Bronchial epithelial cell (primary cell): ENCODE results near the gene COG6. TPM values are rescaled to one million over a fixed set of nuclear protein-coding genes. Genes with fewer than 3 reads are reported as not detected.

Experiments used
- DNase-seq: peaks from one replicate; pipeline ENCODE4 v3.0.0-alpha.2; 2010; ENCODE audit warnings: low read depth
- FAIRE-seq: peaks from 2 replicates; lab custom pipeline; 2011; peaks lifted over from hg19 to GRCh38; lab: Jason Lieb, UNC
- H3K27me3 ChIP-seq: 2 replicates; pipeline ENCODE4 v1.5.1; 2011; ENCODE audit warnings: low read length; ENCODE audit not compliant: control insufficient read depth, insufficient read depth
- H3K36me3 ChIP-seq: 2 replicates; pipeline ENCODE4 v1.5.1; 2011; ENCODE audit warnings: low read length; ENCODE audit not compliant: control insufficient read depth, insufficient read depth
- H3K4me3 ChIP-seq: 2 replicates; pipeline ENCODE4 v1.5.1; 2011; ENCODE audit warnings: mild to moderate bottlenecking, low read depth, low read length, control low read depth
- CTCF ChIP-seq: IDR thresholded peaks from 2 replicates; pipeline ENCODE4 v1.5.1; 2011; ENCODE audit warnings: mild to moderate bottlenecking, moderate library complexity, low read length, control low read depth, inconsistent platforms; ENCODE audit not compliant: insufficient read depth, severe bottlenecking
- total RNA-seq: library from RNA; depleted of rRNA; stranded (reverse); fragments of >200 nt; gene quantifications from 2 replicates; pipeline ENCODE4 v1.2.1, GENCODE V29; 2014

COG6 gene
- total RNA-seq, 1 donor from 2014 or later, result 24.0 TPM

- no peak for TF ChIP-seq CTCF
- FAIRE-seq (no peak), DNase-seq (no peak)
- Histone ChIP-seq H3K27me3 (no peaks in the 10 kb centered on the region), H3K36me3 (no peaks in the 10 kb centered on the region), H3K4me3 (no peak overlapping the region)
Measured at GRCh38 chr13:39737047-39737446, 81.6 kb downstream of the COG6 start.

DNA sequence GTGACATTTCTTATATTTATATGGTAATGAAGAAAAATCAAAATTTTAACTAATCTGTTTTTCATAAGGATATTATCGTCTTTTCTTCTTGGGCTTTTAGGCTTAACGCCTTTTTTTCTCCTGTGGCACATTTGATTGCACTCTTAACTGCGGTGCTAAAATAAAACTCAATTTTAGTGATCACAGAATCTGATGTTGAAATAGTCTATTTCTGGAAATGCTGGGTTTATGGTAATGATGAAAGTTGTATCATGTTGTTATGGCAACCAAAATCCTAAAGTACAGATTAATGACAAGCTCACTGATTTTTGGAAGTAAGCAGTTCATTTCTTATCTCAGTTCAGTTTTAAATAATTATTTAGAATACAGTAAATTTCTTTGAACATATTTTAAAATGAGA, 85.3 kb downstream of the COG6 start:
- no peak for TF ChIP-seq CTCF
- Histone ChIP-seq H3K27me3 (no peaks in the 10 kb centered on the region), H3K36me3 (no peaks in the 10 kb centered on the region), H3K4me3 (no peak overlapping the region)
- DNase-seq (no peak), FAIRE-seq (no peak)

GRCh38 chr13:39748961-39749360, 93.5 kb downstream of the COG6 start:
- H3K27me3 ChIP-seq, result no peaks in the 10 kb centered on the region
- FAIRE-seq (no peak), DNase-seq (no peak)
- no peak overlapping the region for H3K4me3 ChIP-seq
- no peaks in the 10 kb centered on the region for H3K36me3 ChIP-seq
- TF ChIP-seq CTCF, result no peak

DNA sequence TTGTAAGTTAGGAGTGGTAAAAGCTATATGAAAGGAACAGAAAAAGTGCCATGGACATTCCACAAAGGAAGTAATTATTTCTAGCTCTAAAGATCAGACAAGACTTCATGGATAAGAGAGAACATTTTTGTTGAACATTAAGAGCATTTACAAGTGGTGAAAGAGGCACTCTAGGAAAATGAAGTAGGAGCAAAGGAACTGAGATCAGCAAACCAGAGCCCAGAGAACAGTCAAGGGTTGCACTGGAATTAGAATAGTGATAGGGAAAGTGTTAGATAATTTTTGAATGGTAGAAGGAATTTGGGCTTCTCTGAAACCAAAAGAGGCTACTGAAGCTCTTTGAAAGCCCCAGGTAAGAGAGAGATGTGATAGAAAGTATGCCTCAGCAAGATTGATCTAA, 94.1 kb downstream of the COG6 start:
- Histone ChIP-seq H3K27me3 (no peaks in the 10 kb centered on the region), H3K4me3 (no peak overlapping the region), H3K36me3 (no peaks in the 10 kb centered on the region)
- DNase-seq (no peak), FAIRE-seq (no peak)
- TF ChIP-seq CTCF, result no peak

GRCh38 chr13:39751805-39752204, 96.3 kb downstream of the COG6 start:
- no peak for DNase-seq
- no peak overlapping the region for H3K4me3 ChIP-seq
- H3K27me3 ChIP-seq, result no peaks in the 10 kb centered on the region
- H3K36me3 ChIP-seq, result no peaks in the 10 kb centered on the region
- FAIRE-seq, result no peak
- no peak for TF ChIP-seq CTCF

- Histone ChIP-seq H3K27me3 (no peaks in the 10 kb centered on the region), H3K4me3 (no peak overlapping the region), H3K36me3 (no peaks in the 10 kb centered on the region)
- TF ChIP-seq CTCF, result no peak
- FAIRE-seq, result no peak
- no peak for DNase-seq
Measured at GRCh38 chr13:39760521-39760920, 105.1 kb downstream of the COG6 start.
